Liver (tissue), 2 donors: Measurements from ENCODE around the gene DENND1C.

Source experiments
- CTCF ChIP-seq: fragments of 150-350 bp; IDR thresholded peaks from 2 replicates; pipeline ENCODE4 v1.5.1; 2017; ENCODE audit warnings: improper control_type of control experiment, low read depth, low read length; ENCODE audit not compliant: missing input control
- REST ChIP-seq: IDR thresholded peaks from 2 replicates; pipeline ENCODE4 v1.6.1; 2016; ENCODE audit warnings: antibody characterized with exemption, mild to moderate bottlenecking
- donor health status: healthy.

- TF ChIP-seq CTCF (no peak), REST (no peak)
These were observed 37.6 kb downstream of the DENND1C start for GRCh38 chr19:6443986-6444385.
